ENCODE data around the gene RFLNA.

DNA sequence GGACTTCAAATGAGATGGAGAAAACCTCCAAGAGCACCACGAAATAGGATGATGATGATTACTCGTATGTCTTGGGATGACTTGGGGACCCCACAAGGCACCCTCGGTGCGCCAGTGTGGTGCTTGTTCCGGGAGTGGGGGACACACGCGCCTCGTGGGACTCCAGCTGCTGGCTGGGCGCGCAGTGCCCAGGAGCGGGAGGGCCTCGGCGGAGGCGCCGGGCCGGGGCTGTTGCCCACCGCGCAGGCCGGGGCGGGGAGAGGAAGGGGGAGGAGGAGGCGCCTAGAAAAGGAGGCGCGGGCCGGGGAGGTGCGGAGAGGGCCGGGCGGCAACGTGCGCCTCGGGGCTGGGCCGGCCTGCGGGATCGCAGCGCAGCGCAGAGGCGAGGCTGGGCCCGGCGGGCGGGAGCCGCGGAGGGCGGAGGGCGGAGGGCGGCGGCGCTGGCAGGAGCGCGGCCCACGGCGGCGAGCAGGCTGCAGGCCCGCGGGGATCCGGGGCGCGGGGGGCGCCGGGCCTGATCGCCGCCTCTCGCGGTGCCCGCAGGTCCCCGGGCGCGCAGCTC lies at the start of gene RFLNA:
- TF ChIP-seq EZH2phosphoT487 (IDR thresholded peaks at IDR 0.05; ENCODE audit: insufficient read depth, low read depth), result no peak
- TF ChIP-seq EZH2 (IDR thresholded peaks at IDR 0.05; ENCODE audit: insufficient read depth, poor library complexity, severe bottlenecking), result no peak
